Dendritic cell treated with granulocyte-macrophage colony-stimulating factor and Interleukin-4, amounts not matched to agents 40 ng/mL and 50 ng/mL, for 4 days (primary cell): ENCODE results near the gene TCEA2.

Experiments used
- H3K27ac Mint-ChIP-seq: one replicate; pipeline ENCODE4 v1.8.0; 2022; ENCODE audit warnings: mild to moderate bottlenecking, mixed read lengths
- H3K27me3 Mint-ChIP-seq: one replicate; pipeline ENCODE4 v1.8.0; 2022; ENCODE audit warnings: mild to moderate bottlenecking, mixed read lengths
- H3K36me3 Mint-ChIP-seq: one replicate; pipeline ENCODE4 v1.8.0; 2022; ENCODE audit warnings: low read depth, mixed read lengths
- H3K4me1 Mint-ChIP-seq: one replicate; pipeline ENCODE4 v1.8.0; 2022; ENCODE audit warnings: low read depth, mixed read lengths
- H3K4me3 Mint-ChIP-seq: one replicate; pipeline ENCODE4 v1.8.0; 2022; ENCODE audit warnings: mild to moderate bottlenecking, moderate library complexity, mixed read lengths
- H3K9me3 Mint-ChIP-seq: one replicate; pipeline ENCODE4 v1.8.0; 2022; ENCODE audit warnings: mixed read lengths
- intact Hi-C: fragments of 100-400 bp; cut with micrococcal nuclease; formaldehyde crosslinking; loops from one replicate; pipeline ENCODE4 v1.15.0; 2022

TCEA2 gene

DNA sequence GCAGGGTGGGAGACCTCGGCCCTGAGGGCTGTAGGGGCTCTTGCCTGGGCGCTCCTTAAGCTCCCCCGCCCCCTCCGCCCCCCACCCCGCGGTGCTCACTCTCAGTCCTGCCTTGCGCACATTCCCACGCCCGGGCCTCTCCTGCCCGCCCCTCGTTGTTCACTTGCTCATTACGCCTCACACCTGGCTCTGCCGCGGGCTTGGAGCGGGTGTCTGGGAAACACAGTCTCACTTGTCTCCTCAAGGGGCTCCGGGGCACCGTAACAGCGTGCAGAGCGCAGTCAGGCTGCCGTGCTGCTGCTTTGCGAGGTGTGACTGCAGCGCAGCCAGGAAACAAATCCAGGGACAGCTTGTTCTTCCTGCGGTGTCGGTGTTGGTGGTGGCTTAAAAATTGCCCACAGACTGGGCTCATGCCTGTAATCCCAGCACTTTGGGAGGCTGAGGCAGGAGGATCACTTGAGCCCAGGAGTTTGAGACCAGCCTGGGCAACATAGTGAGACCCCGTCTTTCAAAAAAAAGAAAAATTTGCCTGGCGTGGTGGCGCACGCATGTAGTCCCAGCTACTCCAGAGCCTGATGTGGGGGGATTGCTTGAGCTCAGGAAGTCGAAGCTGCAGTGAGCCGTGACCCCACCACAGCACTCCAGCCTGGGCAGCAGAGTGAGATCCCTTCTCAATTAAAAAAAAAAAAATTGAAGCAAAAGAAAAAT is 39.8 kb downstream of the TCEA2 start:
- H3K4me1 Mint-ChIP-seq, result peaks cover 3% of the 10 kb centered on the region
- H3K36me3 Mint-ChIP-seq, result peaks cover 23% of the 10 kb centered on the region
- peak overlapping the region; percentile 35 for H3K4me3 Mint-ChIP-seq
- intact Hi-C loops, result no loop called here
- H3K9me3 Mint-ChIP-seq, result no peaks in the 10 kb centered on the region
- H3K27me3 Mint-ChIP-seq, result peaks cover 59% of the 10 kb centered on the region
- no peak overlapping the region for H3K27ac Mint-ChIP-seq

DNA sequence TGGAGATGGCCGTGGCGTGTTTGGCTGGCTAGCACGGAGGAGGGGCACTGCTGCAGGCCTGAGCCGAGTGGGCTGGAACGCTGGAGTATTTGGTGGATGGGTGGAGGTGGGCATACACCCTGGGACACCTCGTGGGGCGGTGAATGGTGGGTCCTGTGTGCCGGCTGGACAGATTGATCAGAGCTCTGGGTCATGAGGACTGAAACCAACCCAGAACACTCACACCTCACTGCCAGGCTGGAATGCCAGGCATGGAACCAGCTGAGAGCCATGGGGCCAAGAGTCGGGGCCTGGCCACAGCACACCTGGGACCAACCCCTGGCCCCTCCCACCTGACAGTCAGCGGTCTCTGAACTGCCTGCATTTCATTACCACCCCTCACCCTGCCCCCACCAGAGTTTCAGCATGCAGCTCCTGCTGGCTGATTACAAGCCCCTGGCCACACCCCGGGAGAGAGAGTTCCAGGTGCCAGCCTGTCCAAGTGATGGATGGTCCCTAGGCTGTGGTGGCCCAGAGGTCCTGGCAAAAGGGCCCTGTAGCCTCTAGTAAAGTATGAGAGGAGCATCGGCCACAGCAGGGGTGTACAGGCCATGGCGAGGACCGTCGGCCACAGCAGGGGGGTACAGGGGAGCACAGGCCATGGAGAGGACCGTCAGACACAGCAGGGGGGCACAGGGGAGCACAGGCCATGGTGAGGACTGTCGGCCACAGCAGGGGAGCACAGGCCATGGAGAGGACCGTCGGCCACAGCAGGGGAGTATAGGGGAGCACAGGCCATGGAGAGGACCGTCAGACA is 41.1 kb downstream of the TCEA2 start:
- Mint-ChIP-seq H3K4me1 (peaks cover 11% of the 10 kb centered on the region), H3K9me3 (no peaks in the 10 kb centered on the region), H3K27ac (no peak overlapping the region), H3K4me3 (no peak overlapping the region), H3K36me3 (peaks cover 10% of the 10 kb centered on the region), H3K27me3 (peaks cover 72% of the 10 kb centered on the region)
- intact Hi-C loops, result no loop called here

DNA sequence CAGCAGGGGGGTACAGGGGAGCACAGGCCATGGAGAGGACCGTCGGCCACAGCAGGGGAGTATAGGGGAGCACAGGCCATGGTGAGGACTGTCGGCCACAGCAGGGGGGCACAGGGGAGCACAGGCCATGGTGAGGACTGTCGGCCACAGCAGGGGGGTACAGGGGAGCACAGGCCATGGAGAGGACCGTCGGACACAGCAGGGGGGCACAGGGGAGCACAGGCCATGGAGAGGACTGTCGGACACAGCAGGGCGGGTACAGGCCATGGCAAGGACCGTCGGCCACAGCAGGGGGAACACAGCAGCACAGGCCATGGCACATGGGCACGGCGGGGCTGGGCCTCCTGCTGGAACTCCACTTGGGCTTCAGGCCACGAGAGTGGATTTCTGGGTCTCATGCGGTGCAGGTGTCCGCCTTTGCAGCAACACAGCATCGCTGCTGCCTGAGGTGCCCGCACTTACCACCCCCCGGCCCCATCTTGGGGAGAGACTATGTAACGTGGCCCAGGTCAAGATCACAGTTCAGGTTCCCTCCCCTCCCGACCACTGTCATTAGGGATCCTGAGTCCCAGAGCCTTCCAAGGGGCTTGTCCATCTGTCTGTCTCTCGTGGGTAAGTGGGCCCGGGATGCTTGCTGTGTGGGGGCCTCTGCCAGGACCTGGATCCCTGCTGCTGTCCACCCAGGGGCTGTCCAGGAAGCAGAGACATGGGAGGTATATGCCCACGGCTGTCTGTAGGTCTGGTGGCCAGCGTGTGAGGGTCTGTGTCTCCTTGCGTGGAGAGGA is 41.9 kb downstream of the TCEA2 start:
- peaks cover 2% of the 10 kb centered on the region for H3K36me3 Mint-ChIP-seq
- H3K4me3 Mint-ChIP-seq, result no peak overlapping the region
- intact Hi-C loops, result no loop called here
- H3K4me1 Mint-ChIP-seq, result peaks cover 11% of the 10 kb centered on the region
- H3K27me3 Mint-ChIP-seq, result peaks cover 74% of the 10 kb centered on the region
- H3K27ac Mint-ChIP-seq, result no peak overlapping the region
- no peaks in the 10 kb centered on the region for H3K9me3 Mint-ChIP-seq

DNA sequence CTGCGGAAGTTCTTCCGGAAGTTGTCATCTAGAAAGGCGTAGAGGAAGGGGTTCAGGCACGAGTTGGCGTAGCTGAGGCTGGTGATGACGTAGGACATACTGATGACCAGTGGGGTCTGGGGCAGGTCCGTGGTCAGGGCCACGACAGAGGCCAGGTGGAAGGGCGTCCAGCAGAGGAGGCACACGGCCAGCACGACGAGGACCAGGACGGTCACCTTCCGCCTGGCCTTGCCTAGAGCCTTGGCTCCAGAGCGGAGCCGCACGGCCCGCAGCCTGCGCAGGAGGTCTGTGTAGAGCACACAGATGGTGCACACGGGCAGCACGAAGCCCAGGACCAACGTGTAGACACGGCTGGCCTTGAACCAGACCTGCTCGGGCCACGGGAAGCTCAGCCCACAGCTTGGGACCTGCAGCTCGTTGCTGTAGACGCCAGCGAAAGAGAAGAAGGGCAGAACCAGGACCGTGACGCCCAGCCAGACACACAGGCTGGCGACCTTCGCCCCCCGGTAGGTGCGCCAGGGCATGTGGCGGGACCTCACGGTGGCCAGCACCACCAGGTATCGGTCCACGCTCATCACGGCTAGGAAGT is 42.9 kb downstream of the TCEA2 start:
- Mint-ChIP-seq H3K27ac (no peak overlapping the region), H3K36me3 (no peaks in the 10 kb centered on the region), H3K27me3 (peaks cover 69% of the 10 kb centered on the region), H3K9me3 (no peaks in the 10 kb centered on the region), H3K4me1 (peaks cover 11% of the 10 kb centered on the region), H3K4me3 (no peak overlapping the region)
- intact Hi-C loops, result no loop called here

DNA sequence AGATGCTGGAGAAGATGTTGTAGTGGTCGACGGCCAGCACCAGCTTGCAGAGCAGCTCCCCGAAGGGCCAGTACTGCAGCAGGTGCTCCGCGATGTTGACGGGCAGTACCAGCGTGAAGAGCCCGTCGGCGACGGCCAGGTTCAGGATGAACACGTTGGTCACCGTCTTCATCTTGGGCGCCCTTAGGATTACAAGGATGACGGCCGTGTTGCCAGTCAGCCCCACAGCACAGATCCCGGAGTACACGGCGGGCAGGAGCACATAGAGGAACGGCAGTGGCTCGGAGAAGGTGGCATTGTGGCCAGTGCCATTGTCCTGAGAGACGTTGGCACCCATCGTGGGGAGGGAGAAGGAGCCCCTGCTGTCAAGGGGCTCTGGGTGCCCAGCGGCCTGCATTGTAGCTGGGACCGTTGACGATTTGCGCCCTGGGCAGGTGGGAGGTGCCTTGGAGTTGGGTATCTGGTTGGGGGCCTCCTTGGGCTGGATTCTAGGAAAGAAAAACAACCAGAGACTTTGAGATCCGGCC is 43.5 kb downstream of the TCEA2 start:
- intact Hi-C loops, result no loop called here

DNA sequence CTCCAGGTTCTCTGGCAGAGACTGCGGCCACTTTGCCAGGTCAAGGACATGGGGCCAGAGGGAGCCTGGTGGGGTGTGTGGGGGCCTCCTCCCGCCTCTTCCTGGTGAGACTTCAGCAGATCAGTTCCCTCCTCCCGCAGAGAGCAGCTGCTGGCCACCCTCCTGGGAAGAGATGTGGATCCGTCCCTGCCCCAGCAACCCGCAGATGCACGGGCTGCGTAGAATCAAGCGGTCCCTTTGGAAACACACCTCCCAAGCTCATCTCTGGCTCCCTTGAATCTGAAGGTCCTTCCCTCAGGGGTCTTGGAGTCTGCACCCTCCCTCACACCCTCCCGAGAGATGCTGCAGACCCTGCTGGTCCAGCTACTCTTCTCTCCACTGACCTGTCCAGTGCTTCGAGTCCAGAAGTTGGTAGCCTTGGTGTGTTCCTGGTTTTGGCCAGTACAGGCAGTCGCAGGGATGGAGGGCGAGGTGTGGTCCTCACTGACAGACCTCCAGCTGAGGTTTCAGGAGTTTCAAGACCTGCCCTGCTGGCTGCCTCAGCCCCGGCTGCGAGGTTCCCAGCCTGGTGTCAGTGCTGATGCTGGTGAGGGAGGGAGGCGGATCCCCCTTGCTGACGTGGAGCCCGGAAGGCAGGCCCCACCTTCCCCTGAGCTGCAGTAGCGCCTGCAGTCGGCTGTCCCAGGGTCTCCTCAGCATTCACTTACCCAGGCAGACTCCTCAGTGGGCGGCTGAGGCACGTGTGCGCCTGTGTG is 44.2 kb downstream of the TCEA2 start, which contains the start of gene NPBWR2:
Gene NPBWR2, minus strand, starts transcription at position 585 of the 755 bp plus-strand sequence. CDS start 734 bp downstream, outside the sequence.
- intact Hi-C loops, result no loop called here
- no peak within 1 kb of the TSS for H3K4me3 Mint-ChIP-seq
- H3K27ac Mint-ChIP-seq, result no peak within 1 kb of the TSS
- no peaks in the 10 kb centered on the region for H3K9me3 Mint-ChIP-seq
- H3K4me1 Mint-ChIP-seq, result peaks cover 16% of the 10 kb centered on the region
- no peaks in the 10 kb centered on the region for H3K36me3 Mint-ChIP-seq
- peaks cover 62% of the 10 kb centered on the region for H3K27me3 Mint-ChIP-seq

More for the DNA sequence above, 43.5 kb downstream of the TCEA2 start:
- H3K27me3 Mint-ChIP-seq, result peaks cover 64% of the 10 kb centered on the region
- peaks cover 11% of the 10 kb centered on the region for H3K4me1 Mint-ChIP-seq
- H3K27ac Mint-ChIP-seq, result no peak overlapping the region
- H3K36me3 Mint-ChIP-seq, result no peaks in the 10 kb centered on the region
- H3K9me3 Mint-ChIP-seq, result no peaks in the 10 kb centered on the region
- no peak overlapping the region for H3K4me3 Mint-ChIP-seq

DNA sequence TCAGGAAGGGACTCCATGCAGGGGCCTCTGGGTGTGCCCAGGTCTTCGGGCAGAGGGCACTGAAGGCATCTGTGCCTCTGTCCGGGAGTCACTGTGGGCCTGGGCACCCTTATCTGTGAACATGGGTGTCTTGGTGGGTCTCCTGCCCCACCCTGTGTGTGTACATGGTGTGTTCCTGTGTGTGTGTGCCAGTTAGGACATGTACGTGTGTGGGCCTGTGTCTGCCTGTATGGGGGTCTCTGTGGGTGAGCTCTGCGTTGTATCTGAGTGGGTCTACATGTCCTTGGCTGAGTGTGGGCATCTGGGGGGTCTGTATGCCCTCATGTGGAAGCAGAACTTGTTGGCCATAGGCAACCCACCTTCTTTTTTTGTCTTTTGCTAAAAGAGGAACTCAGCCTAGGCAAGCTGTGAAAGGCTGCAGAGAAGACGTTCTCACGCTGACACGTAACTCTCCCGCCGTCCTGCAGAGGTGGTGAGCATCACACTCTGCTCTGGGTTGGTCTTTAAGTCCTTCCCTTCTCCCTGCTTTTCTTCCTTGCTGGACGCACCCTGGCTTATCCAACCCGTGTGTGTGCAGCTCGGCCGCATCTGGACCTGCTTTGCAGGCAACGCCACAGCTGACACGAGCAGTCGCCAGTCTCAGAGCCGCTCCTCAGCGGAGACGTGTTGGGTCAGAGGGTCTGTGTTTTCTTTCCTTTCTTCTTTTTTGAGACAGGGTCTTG is 44.9 kb downstream of the TCEA2 start:
- peaks cover 57% of the 10 kb centered on the region for H3K27me3 Mint-ChIP-seq
- H3K27ac Mint-ChIP-seq, result no peak overlapping the region

DNA sequence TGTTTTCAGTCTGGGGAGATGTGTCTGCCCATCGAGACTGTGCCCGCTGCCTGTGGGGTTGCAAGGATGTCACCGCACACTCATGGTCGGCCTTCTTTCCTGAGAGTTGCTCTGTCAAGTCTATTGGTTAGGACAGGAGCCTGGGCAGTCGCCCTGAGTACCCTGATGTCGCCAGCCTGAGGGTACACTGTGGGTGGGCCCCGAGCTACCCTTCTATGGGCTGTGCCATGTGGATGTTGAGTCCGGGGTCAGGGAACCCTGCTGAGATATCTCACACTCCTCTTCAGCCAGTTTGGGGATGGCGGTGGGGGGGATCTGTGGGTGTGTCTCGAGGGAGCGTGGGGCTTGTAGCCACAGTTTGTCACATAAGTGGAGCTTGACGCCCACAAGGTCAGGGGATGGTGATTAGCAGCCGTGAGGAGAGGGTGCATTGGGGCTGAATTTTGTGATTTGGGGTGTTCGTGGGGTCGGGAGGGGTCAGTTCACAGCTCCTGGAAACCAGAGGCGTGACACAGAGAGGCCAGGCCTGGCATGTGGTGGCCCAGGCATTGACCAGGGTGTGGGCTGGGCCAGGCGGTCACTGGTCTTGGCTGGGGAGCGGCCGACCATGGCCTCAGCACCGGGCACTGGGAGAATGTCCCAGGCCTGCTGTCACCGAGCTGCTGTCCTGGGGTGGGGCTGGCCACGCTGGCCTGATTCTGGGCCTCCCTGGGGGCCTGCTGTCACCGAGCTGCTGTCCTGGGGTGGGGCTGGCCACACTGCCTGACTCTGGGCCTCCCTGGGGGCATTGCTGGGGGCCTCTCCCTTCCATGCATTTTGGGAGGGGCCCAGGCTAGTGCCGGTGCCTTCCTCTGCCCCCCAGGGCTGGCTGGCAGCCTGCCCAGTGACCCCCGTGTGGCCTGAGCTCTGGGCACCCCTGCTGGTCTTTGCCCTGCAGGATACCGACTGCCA is 46.0 kb downstream of the TCEA2 start:
- intact Hi-C loops, result no loop called here
- Mint-ChIP-seq H3K36me3 (no peaks in the 10 kb centered on the region), H3K9me3 (no peaks in the 10 kb centered on the region), H3K27ac (no peak overlapping the region), H3K27me3 (peaks cover 47% of the 10 kb centered on the region), H3K4me1 (peaks cover 20% of the 10 kb centered on the region), H3K4me3 (no peak overlapping the region)

More for the DNA sequence above, 44.9 kb downstream of the TCEA2 start:
- H3K36me3 Mint-ChIP-seq, result no peaks in the 10 kb centered on the region
- intact Hi-C loops, result no loop called here
- H3K4me1 Mint-ChIP-seq, result peaks cover 20% of the 10 kb centered on the region
- H3K9me3 Mint-ChIP-seq, result no peaks in the 10 kb centered on the region
- H3K4me3 Mint-ChIP-seq, result no peak overlapping the region

DNA sequence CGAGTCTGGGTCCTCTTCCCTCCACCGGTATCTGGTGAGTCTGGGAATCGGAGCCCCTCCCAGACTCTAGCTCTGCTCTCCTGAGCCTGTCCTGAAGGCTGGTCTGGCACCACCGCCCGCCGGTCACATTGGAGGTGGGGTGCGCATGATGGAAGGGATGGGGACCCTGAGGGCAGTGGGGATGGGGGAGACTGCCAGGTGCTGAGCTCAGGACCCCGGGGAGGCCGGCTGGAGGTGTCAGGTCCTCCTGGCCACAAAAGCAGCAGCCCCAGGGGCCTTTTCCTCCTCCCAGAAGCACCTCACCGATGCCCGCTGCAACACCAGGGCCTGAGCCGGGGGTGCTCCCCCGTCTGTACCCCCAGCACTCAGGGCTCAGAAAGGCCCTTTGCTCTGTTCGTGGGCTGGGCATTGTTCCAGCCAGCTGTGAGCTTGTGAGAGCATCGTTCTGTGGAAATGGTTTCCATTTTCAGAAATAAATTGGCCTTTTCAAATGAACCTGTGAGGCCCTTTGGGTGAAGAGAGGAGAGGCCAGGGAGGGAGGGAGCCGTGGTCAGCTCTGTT is 46.9 kb downstream of the TCEA2 start:
- Mint-ChIP-seq H3K27me3 (peaks cover 45% of the 10 kb centered on the region), H3K27ac (no peak overlapping the region), H3K4me1 (peaks cover 20% of the 10 kb centered on the region), H3K4me3 (no peak overlapping the region), H3K36me3 (no peaks in the 10 kb centered on the region), H3K9me3 (no peaks in the 10 kb centered on the region)
- intact Hi-C loops, result no loop called here

DNA sequence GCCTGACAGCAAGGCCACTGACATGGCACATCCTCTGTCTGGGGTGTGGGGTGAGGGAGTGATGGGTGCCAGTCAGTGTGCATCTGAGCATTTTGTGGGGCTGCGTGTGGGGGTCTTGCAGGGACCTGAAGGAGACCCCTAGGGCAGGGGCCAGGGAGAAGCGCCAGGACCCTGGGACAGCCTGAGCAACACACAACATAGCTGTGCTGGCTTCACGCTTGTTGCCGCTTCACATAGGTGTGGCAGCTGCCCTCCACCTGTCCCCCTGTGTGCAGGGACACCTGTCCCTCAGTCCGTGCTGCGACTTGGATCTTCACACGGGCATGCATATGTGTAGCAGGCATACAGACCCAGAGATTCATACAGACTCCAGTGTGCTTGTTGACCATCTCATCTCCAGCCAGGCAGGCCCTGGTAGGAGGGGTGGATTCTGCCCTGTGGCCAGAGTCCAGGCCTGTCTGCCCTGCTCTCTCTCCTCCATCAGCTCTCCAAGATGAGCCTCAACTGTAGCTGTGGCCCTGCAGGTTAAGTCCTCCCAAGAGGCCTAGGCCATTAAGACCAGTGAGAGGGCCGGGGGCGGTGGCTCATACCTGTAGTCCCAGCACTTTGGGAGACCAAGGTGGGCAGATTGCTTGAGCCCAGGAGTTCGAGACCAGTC is 47.5 kb downstream of the TCEA2 start:
- intact Hi-C loops, result no loop called here

More for the DNA sequence above, 47.5 kb downstream of the TCEA2 start:
- no peak overlapping the region for H3K4me3 Mint-ChIP-seq
- H3K27ac Mint-ChIP-seq, result no peak overlapping the region
- peaks cover 44% of the 10 kb centered on the region for H3K27me3 Mint-ChIP-seq
- no peaks in the 10 kb centered on the region for H3K9me3 Mint-ChIP-seq
- no peaks in the 10 kb centered on the region for H3K36me3 Mint-ChIP-seq
- H3K4me1 Mint-ChIP-seq, result peaks cover 20% of the 10 kb centered on the region
